ENCODE results near the gene MRPS26. TPM values are rescaled to one million over a fixed set of nuclear protein-coding genes. Genes with fewer than 3 reads are reported as not detected.

Gene MRPS26
- total RNA-seq, 1 donor from 2014 or later: 80.7 TPM

GRCh38 chr20:3043322-3043721, 2.5 kb upstream of the MRPS26 start, which contains the start of gene GNRH2:
Gene GNRH2, plus strand, starts transcription at chr20:3043622. Its CDS starts 793 bp downstream, at chr20:3044415.
- no peak within 1 kb of the TSS for H3K27ac Mint-ChIP-seq (ENCODE audit: unreplicated experiment)
- peaks cover 16% of the 10 kb centered on the region for H3K36me3 Mint-ChIP-seq (ENCODE audit: low read depth)
- peaks cover 5% of the 10 kb centered on the region for H3K27me3 Mint-ChIP-seq (ENCODE audit: low read depth)
- TF ChIP-seq, protein P1, sequence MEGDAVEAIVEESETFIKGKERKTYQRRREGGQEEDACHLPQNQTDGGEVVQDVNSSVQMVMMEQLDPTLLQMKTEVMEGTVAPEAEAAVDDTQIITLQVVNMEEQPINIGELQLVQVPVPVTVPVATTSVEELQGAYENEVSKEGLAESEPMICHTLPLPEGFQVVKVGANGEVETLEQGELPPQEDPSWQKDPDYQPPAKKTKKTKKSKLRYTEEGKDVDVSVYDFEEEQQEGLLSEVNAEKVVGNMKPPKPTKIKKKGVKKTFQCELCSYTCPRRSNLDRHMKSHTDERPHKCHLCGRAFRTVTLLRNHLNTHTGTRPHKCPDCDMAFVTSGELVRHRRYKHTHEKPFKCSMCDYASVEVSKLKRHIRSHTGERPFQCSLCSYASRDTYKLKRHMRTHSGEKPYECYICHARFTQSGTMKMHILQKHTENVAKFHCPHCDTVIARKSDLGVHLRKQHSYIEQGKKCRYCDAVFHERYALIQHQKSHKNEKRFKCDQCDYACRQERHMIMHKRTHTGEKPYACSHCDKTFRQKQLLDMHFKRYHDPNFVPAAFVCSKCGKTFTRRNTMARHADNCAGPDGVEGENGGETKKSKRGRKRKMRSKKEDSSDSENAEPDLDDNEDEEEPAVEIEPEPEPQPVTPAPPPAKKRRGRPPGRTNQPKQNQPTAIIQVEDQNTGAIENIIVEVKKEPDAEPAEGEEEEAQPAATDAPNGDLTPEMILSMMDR (conservative IDR thresholded peaks at IDR 0.05): no peak
- no peak for DNase-seq (ENCODE audit: low read depth, low spot score)
- H3K4me1 Mint-ChIP-seq: peaks cover 20% of the 10 kb centered on the region
- no peaks in the 10 kb centered on the region for H3K9me3 Mint-ChIP-seq
- H3K4me3 Mint-ChIP-seq: peak within 1 kb of the TSS; percentile 91

- peaks cover 20% of the 10 kb centered on the region for H3K4me1 Mint-ChIP-seq
- peaks cover 17% of the 10 kb centered on the region for H3K36me3 Mint-ChIP-seq (ENCODE audit: low read depth)
- H3K4me3 Mint-ChIP-seq: peak overlapping the region; percentile 91
- H3K27ac Mint-ChIP-seq (ENCODE audit: unreplicated experiment): no peak overlapping the region
- TF ChIP-seq, protein P1 (conservative IDR thresholded peaks at IDR 0.05): no peak
- peaks cover 5% of the 10 kb centered on the region for H3K27me3 Mint-ChIP-seq (ENCODE audit: low read depth)
- no peaks in the 10 kb centered on the region for H3K9me3 Mint-ChIP-seq
- DNase-seq (ENCODE audit: low read depth, low spot score): no peak
Measured at GRCh38 chr20:3044336-3044965, 1.4 kb upstream of the MRPS26 start.

- no peaks in the 10 kb centered on the region for H3K9me3 Mint-ChIP-seq
- H3K36me3 Mint-ChIP-seq (ENCODE audit: low read depth): peaks cover 20% of the 10 kb centered on the region
- peak overlapping the region; percentile 91 for H3K4me3 Mint-ChIP-seq
- peak overlapping the region; percentile 78 for H3K27ac Mint-ChIP-seq (ENCODE audit: unreplicated experiment)
- DNase-seq (ENCODE audit: low read depth, low spot score): no peak
- peaks cover 20% of the 10 kb centered on the region for H3K4me1 Mint-ChIP-seq
- TF ChIP-seq, protein P1 (conservative IDR thresholded peaks at IDR 0.05): no peak
- H3K27me3 Mint-ChIP-seq (ENCODE audit: low read depth): peaks cover 5% of the 10 kb centered on the region
Measured at GRCh38 chr20:3045042-3045815, 623 bp upstream of the MRPS26 start.

DNA sequence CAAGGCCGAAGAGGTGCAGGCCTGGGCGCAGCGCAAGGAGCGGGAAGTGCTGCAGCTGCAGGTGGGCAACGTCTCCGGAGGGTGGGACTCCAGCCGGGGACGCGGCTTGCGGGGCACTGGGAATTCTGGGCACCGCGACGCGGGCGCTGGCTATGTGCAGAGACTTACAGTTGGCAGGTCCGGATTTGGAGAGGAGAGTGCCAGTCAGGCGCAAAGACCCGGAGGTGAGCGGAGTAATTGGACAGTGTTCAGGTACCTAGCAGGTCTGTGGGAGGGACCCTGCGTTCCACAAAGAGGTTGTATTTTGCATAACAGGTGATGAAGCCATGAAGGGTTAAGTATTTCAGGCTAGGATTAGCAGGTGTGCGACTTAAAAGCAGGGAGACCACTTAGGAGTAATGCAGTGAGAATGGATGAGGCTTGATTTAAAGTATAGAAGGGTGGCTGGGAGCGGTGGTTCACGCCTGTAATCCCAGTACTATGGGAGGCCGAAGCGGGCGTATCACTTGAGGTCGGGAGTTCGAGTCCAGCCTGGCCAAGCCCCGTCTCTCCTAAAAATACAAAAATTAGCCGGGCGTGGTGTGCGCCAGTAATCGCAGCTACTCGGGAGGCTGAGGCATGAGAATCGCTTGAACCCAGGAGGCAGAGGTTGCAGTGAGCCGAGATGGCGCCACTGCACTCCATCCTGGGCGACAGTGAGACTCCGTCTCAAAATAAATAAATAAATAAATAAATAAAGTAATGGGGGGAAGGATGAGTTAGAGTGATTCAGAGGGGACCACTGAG, 1.0 kb downstream of the MRPS26 start:
- H3K4me1 Mint-ChIP-seq: peaks cover 18% of the 10 kb centered on the region
- DNase-seq (ENCODE audit: low read depth, low spot score): no peak
- H3K9me3 Mint-ChIP-seq: no peaks in the 10 kb centered on the region
- peak overlapping the region; percentile 91 for H3K4me3 Mint-ChIP-seq
- peaks cover 20% of the 10 kb centered on the region for H3K36me3 Mint-ChIP-seq (ENCODE audit: low read depth)
- H3K27ac Mint-ChIP-seq (ENCODE audit: unreplicated experiment): peak overlapping the region; percentile 88
- TF ChIP-seq, protein P1 (conservative IDR thresholded peaks at IDR 0.05): no peak
- peaks cover 5% of the 10 kb centered on the region for H3K27me3 Mint-ChIP-seq (ENCODE audit: low read depth)
